Keratinocyte (primary cell): ENCODE measurements around the gene TRH. TPM values are rescaled to one million over a fixed set of nuclear protein-coding genes. Genes with fewer than 3 reads are reported as not detected.
"Not testable (repeated sequence)": the region's sequence is repeated elsewhere in the genome, so short reads cannot be mapped to it uniquely, and the experiment has no call there.

Source experiments
- DNase-seq: peaks from one replicate; pipeline ENCODE4 v3.0.0-alpha.2; 2011; ENCODE audit warnings: low read depth, missing footprints, low spot score
- FAIRE-seq: peaks from 2 replicates; lab custom pipeline; 2011; peaks lifted over from hg19 to GRCh38; lab: Jason Lieb, UNC
- H2AFZ ChIP-seq: 2 replicates; pipeline ENCODE4 v1.6.0; 2012; ENCODE audit warnings: low read length, control low read depth, inconsistent platforms; ENCODE audit not compliant: control insufficient read depth
- H3K27ac ChIP-seq: 2 replicates; pipeline ENCODE4 v1.5.1; 2011; ENCODE audit warnings: low read length; ENCODE audit not compliant: control insufficient read depth, insufficient read depth
- H3K27me3 ChIP-seq: 3 replicates; pipeline ENCODE4 v1.6.0; 2011; ENCODE audit warnings: low read length; ENCODE audit not compliant: control insufficient read depth, insufficient read depth; ENCODE audit errors: extremely low read depth
- H3K36me3 ChIP-seq, 2 experiments: 2 replicates in 1 of 2; 3 replicates in 1 of 2; pipeline ENCODE4 v1.5.1; 2011; ENCODE audit warnings: low read length in 2 of 2, mild to moderate bottlenecking in 1 of 2; ENCODE audit not compliant: control insufficient read depth in 2 of 2, insufficient read depth in 2 of 2; ENCODE audit errors: extremely low read depth in 1 of 2
- H3K4me1 ChIP-seq: 3 replicates; pipeline ENCODE4 v1.5.1; 2011; ENCODE audit warnings: low read length; ENCODE audit not compliant: control insufficient read depth, insufficient read depth; ENCODE audit errors: extremely low read depth
- H3K4me2 ChIP-seq: 3 replicates; pipeline ENCODE4 v1.6.0; 2011; ENCODE audit warnings: low read depth, low read length; ENCODE audit not compliant: control insufficient read depth, insufficient read depth; ENCODE audit errors: extremely low read depth
- H3K4me3 ChIP-seq, 3 experiments: fragments of 200-600 bp in 1 of 3; sonication (generic) in 1 of 3; 2 replicates in 2 of 3; 3 replicates in 1 of 3; pipeline ENCODE4 v1.5.1; 2011 to 2016; ENCODE audit warnings: low read length in 3 of 3, mild to moderate bottlenecking in 3 of 3, control low read depth in 2 of 3, inconsistent platforms in 1 of 3, low read depth in 1 of 3, mixed read lengths in 1 of 3, mixed run types in 1 of 3, moderate library complexity in 1 of 3; ENCODE audit not compliant: control insufficient read depth in 2 of 3, insufficient read depth in 2 of 3; ENCODE audit errors: extremely low read depth in 1 of 3
- H3K79me2 ChIP-seq: 2 replicates; pipeline ENCODE4 v1.6.0; 2012; ENCODE audit warnings: low read length; ENCODE audit not compliant: control insufficient read depth, insufficient read depth
- H3K9ac ChIP-seq: 3 replicates; pipeline ENCODE4 v1.6.0; 2011; ENCODE audit warnings: low read length; ENCODE audit not compliant: control insufficient read depth, insufficient read depth; ENCODE audit errors: extremely low read depth
- H3K9me1 ChIP-seq: 3 replicates; pipeline ENCODE4 v1.6.0; 2011; ENCODE audit warnings: low read length; ENCODE audit not compliant: control insufficient read depth, insufficient read depth; ENCODE audit errors: extremely low read depth
- H3K9me3 ChIP-seq: 2 replicates; pipeline ENCODE4 v1.5.1; 2012; ENCODE audit warnings: low read depth, low read length; ENCODE audit not compliant: control insufficient read depth
- H4K20me1 ChIP-seq: 3 replicates; pipeline ENCODE4 v1.6.0; 2011; ENCODE audit warnings: low read length; ENCODE audit not compliant: control insufficient read depth, insufficient read depth; ENCODE audit errors: extremely low read depth
- EZH2 ChIP-seq: IDR thresholded peaks from one replicate; pipeline ENCODE4 v1.6.1; 2012; ENCODE audit warnings: inconsistent platforms, mild to moderate bottlenecking, low read length, moderate library complexity
- dilution Hi-C: fragments of 300-500 bp; cut with MboI; formaldehyde crosslinking; loops from one replicate; pipeline ENCODE4 v1.7.0; 2020; ENCODE audit warnings: low sequenced_read_pairs; ENCODE audit not compliant: extremely low pct_ligation_motif_present
- polyA plus RNA-seq, 5 experiments: library from polyadenylated mRNA; depleted of rRNA in 3 of 5; stranded (reverse) in 3 of 5; stranded (forward) in 1 of 5; unstranded in 1 of 5; fragments of >200 nt; gene quantifications; 1 replicate in 1 of 5; 2 replicates in 3 of 5; 3 replicates in 1 of 5; pipeline versions ENCODE4 v1.2.1 to v1.2.3, GENCODE V29; 2011 to 2012; ENCODE audit warnings: missing spikeins in 2 of 5, low read depth in 1 of 5, low replicate concordance in 1 of 5
- TF ChIP-seq, protein P1 (sequence below), 3 experiments: IDR thresholded peaks in 1 of 3; conservative IDR thresholded peaks in 1 of 3; optimal IDR thresholded peaks in 1 of 3; 2 replicates in 2 of 3; 3 replicates in 1 of 3; pipeline versions ENCODE3 to v1.5.1; 2011; ENCODE audit warnings: low read length in 3 of 3, mild to moderate bottlenecking in 3 of 3, moderate library complexity in 2 of 3, control low read depth in 1 of 3, inconsistent platforms in 1 of 3; ENCODE audit not compliant: insufficient read depth in 2 of 3; ENCODE audit errors: extremely low read depth in 1 of 3

The TRH gene
- polyA plus RNA-seq, 1 donor (not counting 4 experiments of a cell fraction or from before 2014, with no cell fraction given): not detected

DNA sequence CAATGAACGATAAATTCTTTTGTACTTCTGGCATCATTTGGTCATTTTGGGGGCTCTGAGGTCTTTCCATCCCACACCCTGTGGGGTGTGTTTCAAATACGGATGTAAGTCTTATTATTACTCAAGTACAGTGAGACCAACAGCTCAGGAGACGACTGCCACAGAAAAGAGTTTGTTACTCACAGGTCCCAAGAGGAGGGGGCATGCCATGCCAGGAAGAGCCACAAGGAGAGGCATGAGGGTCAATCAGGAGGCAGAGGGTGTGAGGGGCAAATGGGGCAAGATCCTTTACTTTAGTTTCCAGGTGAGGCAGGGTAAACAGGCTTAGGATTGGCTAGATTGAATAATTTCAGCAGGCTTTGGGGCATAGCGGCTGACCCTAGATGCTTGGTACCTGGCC is 21.6 kb downstream of the TRH start:
- no peaks in the 10 kb centered on the region for H3K36me3 ChIP-seq
- DNase-seq (no peak), FAIRE-seq (no peak)
- H3K9me3 ChIP-seq: no peaks in the 10 kb centered on the region
- H4K20me1 ChIP-seq: no peaks in the 10 kb centered on the region
- H3K9me1 ChIP-seq: no peaks in the 10 kb centered on the region
- no peaks in the 10 kb centered on the region for H3K27me3 ChIP-seq
- dilution Hi-C loops: no loop called here
- no peak overlapping the region for H3K4me2 ChIP-seq
- no peaks in the 10 kb centered on the region for H3K4me1 ChIP-seq
- no peaks in the 10 kb centered on the region for H3K79me2 ChIP-seq
- H3K9ac ChIP-seq: no peak overlapping the region
- H3K4me3 ChIP-seq: no peak overlapping the region
- no peak overlapping the region for H2AFZ ChIP-seq
- TF ChIP-seq, protein P1, sequence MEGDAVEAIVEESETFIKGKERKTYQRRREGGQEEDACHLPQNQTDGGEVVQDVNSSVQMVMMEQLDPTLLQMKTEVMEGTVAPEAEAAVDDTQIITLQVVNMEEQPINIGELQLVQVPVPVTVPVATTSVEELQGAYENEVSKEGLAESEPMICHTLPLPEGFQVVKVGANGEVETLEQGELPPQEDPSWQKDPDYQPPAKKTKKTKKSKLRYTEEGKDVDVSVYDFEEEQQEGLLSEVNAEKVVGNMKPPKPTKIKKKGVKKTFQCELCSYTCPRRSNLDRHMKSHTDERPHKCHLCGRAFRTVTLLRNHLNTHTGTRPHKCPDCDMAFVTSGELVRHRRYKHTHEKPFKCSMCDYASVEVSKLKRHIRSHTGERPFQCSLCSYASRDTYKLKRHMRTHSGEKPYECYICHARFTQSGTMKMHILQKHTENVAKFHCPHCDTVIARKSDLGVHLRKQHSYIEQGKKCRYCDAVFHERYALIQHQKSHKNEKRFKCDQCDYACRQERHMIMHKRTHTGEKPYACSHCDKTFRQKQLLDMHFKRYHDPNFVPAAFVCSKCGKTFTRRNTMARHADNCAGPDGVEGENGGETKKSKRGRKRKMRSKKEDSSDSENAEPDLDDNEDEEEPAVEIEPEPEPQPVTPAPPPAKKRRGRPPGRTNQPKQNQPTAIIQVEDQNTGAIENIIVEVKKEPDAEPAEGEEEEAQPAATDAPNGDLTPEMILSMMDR (optimal IDR thresholded peaks at IDR 0.05 in 1 of 3, IDR thresholded peaks at IDR 0.05 in 1 of 3, conservative IDR thresholded peaks at IDR 0.05 in 1 of 3; ENCODE audit: extremely low read depth in 1 of 3, insufficient read depth in 2 of 3, low read length in 3 of 3): no peak
- TF ChIP-seq EZH2: no peak
- H3K27ac ChIP-seq: no peak overlapping the region

GRCh38 chr3:129999176-129999575 is 24.7 kb downstream of the TRH start:
- dilution Hi-C loops, H3K4me1 ChIP-seq, H2AFZ ChIP-seq, H3K79me2 ChIP-seq, DNase-seq, FAIRE-seq, H3K27me3 ChIP-seq, H3K9ac ChIP-seq, H4K20me1 ChIP-seq, H3K4me3 ChIP-seq, H3K9me3 ChIP-seq, H3K9me1 ChIP-seq, H3K4me2 ChIP-seq, H3K27ac ChIP-seq, H3K36me3 ChIP-seq: not testable (repeated sequence)
